Inflammatory macrophage (primary cell): ENCODE results near the gene RNLS.
"Not testable (repeated sequence)": the region's sequence is repeated elsewhere in the genome, so short reads cannot be mapped to it uniquely, and the experiment has no call there.

ENCODE experiments used
- DNase-seq, 2 donors: peaks; one replicate each; pipeline ENCODE4 v3.0.0-alpha.2; 2020 to 2022

RNLS gene

DNA sequence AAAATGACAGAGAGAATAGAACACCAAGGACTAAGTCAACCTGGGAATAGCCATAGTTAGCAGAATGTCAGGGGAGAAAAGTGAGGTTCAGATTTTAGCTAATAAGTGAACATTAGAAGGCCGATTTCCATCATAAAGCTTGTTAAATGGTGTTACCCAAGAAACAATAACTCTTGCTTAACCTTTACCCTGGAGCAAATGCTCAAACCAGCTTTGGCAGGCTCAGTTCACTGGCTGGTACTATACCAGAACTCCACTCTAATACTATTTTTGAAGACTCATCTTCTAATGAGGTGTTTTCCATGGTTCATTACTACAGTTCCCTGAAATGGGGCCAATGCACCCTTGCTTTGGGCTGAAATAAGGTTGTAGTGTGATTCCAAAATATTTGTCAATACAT lies 61.3 kb downstream of the RNLS start:
- DNase-seq, result no peak

DNA sequence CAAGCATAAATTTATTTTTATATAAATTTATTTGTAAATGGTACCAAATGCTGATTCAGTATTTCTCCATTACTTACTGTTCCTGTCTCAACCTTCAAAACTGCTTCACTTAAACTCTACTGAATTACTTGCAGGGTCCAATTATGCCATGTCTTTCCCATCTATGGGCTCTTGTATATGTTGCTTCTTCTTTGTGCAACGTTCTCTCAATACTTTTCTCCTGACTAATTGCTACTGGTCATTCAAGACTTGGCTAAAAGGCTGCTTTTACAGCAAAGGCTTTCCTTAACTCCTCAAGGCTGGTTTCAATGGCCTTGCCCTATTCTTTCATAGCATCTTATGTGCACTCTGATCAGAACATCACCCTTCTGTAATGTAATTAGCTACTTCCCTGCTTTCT lies 67.9 kb downstream of the RNLS start:
- no peak for DNase-seq

DNA sequence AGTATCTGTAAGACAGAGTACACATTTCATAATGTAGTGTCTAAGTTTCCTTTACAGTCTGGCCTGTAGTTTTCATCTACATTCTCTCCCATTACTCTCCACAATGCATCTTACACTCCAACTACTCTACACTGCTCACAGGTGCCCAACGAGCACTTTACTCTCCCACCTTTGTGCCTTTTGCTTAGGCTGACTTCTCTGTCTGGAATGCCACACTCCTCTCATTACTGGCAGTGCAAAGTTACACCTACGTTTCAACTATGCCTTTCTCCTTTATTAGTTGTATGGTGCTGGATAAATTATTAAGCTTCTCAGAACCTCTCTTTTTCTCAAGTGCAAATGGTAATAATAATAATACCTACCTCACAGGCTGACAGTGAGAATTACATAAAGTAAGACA lies 70.5 kb downstream of the RNLS start:
- DNase-seq, result no peak

DNA sequence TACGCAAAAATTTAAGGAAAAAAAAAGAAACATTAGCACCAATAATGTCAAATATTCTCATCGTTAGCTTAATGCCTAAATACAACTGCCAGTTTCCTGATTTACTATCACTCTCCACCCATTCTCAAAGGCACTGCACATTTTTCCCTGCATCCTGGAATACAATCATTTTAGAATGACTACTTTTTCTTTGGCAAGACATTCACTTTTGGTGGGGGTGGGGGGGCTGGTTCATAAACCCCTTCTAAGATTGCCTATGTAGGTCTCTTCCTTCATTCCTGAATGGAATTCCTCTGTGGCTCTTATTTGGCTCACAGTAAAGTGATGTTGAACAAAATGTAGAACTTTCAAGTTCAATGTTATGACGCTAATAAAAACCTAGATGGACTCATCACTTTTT lies 74.3 kb downstream of the RNLS start:
- no peak for DNase-seq

DNA sequence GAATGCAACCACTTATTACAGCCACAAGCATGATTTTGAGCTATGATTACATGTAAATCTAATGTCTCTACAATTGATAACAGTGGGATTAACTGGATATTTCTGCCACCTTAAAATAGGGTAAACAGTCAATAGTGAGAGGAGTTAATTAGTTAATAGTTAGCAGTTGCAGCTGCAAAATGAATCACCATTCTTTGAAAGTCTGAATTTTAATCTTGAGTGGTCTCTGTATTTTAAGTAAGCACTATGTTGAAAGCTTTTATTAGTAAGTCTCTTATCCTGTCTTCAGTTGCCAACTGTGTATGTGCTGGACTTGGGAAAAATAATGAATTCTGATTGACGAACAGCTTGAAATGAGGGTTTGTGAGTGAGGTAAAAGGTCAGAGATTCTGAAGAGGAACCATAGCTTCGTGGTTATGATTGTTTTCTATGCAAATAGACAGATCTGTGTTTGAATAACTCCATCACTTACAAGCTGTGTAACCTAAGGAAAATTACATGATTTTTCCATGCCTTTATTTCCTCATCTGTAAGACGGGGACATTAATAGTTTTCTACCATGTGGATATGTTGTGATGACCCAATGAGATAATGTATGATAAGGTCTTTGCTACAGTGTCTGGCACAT lies 75.2 kb downstream of the RNLS start:
- DNase-seq, result no peak

DNA sequence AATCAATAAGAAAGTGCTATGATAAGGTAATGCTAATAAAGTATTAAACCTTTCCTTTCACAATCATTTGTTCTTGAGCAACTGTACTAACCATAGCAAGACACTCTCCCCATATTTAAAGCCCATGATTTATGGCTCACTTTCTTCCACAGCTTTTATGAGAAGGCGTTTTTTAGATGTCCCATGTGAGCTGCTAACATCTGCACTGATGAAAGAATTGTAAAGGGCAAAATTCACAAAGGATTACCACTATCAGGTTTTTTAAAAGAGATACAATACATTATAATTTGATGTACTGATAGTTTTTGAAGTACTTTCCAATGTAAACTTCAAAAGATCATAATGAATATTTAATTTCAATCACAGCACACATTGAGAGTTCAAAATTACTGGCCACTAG lies 75.7 kb downstream of the RNLS start:
- no peak for DNase-seq

DNA sequence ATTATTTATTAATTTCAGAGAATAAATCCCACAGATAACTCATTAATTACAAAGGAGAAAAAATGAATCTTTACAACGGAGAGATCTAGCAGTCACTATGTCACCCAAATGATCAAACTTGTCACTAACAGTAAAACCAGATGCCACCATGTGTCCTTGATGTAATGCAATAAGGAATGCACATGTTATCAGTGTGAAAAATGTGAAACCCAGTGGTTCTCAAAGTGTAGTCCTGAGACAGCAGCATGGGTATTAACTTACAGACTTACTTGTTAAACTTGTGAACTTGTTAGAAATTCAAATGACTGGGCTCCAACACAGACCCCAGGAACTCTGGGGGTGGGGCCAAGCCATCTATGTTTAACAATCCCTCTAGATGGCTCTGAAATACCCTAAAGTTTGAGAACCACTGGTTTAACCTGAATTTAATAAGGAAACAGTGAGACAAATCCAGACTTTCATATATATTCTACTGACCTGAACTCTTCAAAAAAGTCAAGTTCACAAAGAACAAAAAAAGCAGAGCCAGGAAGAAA lies 77.4 kb downstream of the RNLS start:
- no peak for DNase-seq

DNA sequence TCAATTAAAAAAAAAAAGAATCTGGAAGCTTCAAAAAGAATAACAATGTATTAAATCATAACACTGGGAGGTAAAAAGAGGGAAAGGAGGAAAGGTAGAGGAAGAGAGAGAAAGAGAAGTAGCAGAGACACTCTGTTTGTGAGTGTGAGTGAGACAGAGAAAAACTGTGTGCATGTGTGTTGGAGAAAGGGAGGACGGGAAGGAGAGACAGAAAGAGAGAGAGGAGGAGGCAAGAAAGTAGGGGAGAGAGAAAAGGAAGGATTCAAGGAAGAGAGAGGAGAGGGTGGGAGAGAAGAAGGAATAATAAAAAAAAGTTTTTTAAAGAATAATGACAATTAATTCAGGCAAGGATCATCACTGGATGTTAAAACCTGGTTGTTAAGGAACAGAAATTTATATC lies 77.9 kb downstream of the RNLS start:
- DNase-seq, result no peak

DNA sequence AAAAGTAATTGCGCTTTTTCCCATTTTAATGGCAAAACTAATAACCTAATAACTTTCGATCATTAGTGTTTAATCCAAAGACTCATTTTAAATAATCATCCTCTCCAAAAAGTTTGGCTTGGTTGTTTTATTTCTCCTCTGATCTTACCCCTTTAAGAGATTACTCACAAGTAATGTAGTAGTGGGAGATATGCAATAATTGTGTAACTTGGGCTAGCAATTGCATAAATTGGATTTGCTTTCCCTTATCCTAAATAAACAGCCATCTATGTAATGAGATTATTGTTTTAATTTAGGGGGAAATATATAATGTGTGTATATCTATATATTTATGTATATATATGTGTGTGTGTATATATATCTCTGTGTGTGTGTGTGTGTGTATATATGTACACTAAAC lies 82.5 kb downstream of the RNLS start:
- DNase-seq, result no peak

DNA sequence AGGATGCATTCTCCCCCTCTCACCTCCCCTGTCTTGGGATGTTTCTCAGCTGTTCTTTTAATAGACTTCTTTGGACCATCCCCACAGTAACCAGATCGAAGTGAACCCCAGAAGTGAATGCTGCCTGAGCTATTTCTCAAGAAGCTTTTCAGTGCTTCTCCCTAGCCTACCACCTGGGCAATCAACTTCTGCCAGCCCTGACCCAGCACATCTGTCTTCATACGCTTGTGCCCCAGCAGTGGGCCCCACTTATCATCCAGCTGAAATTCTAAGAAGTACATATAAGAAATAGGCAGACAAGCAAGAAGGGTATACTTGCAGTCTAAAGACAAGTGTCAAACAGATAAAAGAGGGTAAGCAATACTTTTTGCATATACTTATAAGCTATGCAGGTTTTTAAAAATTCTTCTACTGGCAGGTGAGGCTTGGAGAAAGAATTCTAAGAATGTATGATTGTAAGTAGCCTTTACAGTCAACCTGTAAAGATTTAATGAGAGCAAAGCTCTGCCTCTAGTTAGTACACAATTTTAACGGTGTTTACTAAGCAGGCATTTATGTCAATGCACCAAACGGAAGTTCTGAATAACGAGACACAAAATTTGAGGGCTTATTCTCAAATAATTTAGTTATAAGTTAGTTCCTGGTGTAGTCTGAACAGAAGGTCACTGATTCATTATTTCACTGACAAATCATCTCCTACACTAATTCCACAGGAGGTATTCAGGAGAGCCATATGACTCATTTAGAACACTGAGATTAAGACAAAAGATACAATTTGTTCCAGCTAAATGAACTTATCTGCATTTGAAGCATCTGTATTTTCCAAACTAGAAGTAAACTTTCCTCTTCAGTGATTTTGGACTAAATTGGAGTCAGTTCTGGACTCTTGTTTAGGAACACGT lies 83.3 kb downstream of the RNLS start:
- DNase-seq, result no peak

DNA sequence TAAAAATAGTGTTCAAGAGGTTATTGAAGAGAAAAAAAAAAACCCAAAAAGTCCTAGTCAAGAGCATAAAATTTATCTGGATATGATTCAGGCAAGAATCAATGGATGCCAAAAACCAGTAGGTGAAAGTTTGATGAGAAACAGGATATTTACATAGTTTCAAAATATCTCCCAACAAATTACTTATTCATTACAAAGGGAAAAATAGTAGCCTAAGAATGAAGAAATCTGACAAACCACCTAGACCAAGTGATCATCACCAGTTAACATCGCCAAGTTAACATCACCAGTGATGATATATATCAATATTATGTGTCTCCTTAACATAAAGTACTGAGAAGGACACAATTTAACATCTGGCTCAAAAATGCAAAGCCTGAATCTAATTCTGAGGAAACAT lies 85.2 kb downstream of the RNLS start:
- no peak for DNase-seq

DNA sequence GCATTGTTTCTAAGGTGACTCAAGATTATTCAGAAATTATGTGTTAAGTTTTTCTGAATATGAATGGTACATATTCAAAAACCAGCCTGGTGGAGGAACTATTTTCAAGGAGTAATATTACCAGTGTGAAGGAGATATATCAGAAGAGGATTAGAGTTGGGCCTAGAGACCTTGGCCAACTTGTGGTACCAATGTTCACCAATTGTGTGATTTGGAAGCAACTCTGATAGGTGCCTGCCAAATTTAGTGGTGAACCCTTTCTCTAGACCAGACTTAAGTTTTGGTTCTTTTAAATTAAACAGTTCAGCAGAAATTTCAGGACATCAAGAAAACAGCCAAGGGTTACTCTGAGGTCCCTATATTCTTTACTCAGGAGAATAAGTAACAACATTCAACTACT lies 88.6 kb downstream of the RNLS start:
- no peak for DNase-seq

DNA sequence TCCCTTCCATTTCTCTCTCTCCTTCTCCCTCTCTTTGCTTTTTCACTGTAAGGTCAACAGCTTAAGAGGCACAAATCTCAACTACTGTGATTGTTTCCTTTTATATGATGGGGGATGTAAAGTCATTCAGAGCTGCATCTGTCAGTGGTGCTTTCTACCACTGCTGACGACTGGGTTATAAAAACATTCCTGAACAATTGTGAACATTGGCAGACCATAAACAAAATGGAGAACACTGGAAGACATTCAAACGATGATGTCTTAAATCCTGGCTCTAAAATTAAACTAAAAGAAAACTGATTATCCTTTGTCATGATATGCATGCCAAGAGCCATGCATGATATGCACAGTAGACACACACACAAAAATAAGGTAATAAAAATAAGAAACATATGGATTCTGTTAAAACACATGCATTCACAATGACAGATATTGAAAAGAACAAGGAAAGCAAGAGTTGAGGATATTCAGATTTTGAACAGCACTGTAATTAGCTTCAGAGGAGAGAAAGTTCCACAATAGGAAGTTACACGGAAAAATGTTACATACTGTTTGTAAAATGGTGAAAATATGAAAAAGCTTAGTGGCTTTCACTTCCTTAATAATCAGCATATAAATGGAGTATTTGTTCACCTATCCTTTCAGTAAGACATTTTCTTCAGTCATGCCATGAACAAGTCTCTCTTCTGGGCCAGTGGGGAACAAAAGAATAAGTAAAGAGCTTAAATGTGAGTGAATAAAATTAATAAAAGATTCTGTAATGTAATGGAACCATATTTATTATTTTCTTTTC lies 89.2 kb downstream of the RNLS start:
- DNase-seq, result peak in 1 of 2 donors; percentile 12

DNA sequence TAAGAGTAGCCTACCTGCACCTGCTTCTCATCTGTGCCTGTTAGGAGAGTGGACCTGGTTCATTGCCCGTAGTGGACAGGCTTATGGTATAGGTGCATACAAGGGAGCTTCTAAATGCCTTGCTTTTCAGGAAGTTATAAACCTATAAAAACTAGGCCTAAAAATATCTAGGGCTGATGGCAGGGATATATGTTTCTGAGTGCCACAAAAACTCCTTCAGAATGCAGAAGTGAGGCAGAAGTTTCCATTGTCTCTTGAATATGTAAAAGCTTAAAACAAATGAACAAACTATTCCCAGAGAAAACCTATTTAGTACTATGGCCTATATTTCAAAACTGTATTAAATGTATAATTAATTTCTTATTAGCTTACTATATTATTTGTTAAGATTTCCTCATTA lies 91.8 kb downstream of the RNLS start:
- no peak for DNase-seq

DNA sequence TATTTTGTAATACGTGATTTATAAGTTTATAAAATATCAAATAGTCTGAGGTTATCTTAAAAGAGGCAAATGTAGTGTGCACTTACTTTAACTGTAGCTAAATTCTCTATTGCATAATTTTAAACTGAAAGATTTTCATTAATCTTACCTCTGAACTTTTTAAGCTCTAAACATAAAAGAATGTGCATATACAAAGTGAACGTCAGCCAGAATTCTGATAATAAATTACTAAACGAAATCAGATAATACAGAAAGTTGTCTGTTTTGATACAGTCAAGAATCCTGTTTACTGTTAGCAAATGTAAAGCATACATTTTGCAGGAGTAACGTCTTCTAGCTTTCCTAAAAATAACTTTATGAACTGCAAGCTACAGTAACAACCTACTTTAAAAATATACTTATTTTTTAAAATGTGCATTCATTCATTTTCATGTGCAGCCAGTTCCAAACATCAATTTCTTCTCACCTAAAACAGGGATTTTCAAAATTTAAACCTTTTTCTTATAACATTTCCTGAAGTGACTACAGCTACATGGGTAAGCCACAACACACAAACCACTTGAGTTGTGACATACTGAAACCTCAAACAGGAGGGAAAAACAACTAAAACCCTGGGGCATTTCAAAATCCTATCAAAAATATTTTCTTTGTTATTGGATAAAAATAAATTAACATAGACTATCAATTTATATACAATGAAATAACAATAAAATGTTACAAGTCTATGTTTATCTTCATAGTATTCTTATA lies 92.7 kb downstream of the RNLS start:
- DNase-seq, result no peak

DNA sequence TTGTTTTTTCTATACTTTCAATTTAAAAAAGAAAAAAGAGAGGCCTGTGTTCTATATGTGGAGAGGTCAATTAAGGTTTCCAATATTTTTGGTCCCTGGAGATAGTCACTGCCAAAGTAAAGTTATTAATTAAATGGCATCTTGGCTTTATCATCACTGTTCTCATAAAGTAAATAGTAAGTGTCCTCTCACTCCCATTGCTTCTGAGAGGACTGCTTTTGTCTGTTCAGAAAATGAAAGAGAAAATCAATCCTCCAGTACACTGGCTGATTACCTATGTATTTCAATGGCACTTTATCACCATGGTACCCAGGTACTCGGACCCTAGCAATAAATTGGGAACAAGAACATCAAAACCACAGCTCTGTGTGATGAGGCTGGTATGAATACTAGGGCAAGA lies 94.0 kb downstream of the RNLS start:
- no peak for DNase-seq

DNA sequence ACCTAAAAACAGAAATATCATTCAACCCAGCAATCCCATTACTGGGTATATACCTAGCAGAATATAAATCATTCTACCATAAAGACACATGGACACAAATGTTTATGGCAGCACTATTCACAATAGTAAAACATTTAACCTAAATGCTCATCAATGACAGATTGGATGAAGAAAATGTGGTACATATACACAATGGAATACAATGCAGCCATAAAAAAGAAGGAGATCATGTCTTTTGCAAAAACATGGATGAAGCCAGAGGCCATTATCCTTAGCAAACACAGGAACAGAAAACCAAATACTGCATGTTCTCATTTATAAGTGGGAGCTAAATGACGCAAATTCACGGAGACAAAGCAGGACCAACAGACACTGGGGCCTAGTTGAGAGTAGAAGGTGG lies 96.3 kb downstream of the RNLS start:
- DNase-seq, result not testable (repeated sequence)

DNA sequence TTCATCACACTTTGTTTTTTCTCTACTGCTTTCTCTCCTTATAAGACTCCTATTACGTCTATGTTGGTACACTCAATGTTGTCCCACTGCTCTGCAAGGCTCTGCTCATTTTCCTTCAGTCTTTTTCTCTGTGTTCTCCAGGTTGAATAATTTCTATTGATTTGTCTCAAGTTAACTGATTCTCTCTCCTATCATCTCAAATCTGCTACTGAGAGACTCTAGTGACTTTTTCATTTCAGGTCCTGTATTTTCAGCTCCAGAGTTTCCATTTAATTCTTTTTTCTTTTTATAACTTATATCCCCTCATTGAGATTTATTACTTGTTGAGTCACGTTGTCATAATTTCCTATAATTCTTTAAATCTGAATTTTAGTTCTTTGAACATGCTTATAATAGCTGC lies 100.9 kb downstream of the RNLS start:
- no peak for DNase-seq

DNA sequence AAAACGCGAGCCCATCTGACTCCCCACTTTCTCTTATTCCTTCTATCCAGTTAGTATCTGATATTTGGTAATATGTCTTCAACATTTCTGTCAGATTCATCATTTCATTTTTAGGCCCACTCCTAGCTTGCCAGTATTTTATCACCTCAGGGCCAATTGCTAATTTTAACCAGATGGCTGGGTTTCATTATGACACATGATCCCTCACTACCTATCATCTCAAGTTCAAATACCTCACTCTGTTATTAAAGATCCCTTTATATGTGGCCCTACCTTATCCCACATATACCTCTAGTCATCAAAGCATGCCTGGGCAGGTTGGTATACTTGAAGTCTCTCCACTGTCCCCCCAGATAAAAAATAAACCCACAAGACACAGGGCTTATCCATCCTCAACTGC lies 104.9 kb downstream of the RNLS start:
- DNase-seq, result no peak

DNA sequence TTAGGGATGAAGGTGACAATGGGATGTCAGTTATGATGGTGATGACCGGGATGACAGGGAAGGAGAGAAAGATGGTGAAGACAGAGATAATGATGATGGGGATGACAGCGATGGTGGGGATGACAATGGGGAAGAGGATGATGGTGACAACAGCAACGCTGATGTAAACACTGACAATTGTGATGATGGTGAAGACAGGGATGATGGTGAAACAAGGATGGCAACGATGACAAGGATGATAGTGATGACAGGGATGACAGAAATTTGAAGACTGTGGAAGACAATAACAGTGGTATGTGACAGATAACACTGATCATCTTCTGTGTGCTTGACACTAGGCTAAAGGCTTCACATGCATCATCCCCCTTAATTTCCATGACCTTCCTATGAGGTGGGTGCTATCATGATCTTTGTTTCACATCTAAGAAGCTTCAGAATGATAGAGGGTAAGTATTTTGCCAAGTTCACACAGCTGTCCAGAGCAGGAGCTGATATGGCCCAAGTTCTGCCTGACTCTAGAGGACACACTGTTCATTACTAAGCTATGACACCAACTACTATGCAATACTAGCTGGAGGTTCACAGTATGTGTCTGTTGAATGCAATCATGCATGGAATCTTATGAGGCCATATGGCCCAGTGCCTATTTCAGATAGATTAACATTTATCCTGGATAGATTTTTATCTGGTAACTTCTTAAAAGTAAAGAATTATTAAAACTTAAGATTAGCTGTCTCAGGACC lies 105.6 kb downstream of the RNLS start:
- DNase-seq, result no peak

DNA sequence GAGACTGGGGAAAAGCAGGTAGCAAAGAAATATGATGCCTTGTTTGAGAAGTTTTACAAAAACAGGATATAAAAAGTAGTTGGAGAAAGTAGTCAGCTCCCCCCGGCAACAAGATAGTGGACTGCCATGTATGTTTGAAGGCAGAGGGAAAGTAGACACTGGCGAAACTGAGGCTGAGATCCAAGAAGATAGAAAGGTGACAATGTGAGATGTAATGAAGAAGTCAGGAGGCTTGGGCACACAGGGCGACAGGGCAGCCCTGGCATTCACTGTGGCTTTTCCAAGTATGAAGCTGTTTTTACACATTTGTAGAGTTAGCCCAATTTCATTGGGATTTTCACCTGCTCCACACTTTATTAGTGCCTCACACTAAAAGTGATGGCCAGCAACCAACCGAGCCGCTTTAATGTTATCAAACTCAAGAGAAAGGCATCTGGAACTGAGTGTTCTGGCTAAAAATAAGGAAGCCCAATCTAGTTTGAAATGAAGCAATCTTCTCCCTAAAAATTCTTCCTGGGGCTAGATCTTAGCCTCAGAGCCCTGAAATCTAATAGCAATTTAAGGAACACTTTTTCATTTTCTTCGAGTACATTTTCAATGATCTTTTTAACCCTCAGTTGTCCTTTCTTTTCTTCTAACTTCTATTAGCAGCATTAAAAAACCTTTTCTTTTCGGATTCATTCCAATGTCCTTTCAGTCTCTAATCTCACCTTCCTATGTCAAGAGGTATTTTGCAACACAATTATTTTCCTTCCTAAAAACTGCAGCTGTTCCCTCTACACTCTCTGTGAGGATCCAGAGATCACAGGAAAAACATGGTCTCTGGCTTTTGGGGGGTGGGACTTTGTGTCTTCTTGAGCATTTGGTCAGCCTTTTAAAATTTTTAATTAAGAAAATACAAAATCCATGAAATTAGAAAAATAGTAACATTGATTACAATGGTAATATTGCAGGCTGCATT lies 108.0 kb downstream of the RNLS start:
- no peak for DNase-seq
